ENCODE results near the gene NQO2. TPM values are rescaled to one million over a fixed set of nuclear protein-coding genes. Genes with fewer than 3 reads are reported as not detected.

NQO2 gene
- total and polyA plus RNA-seq, 12 donors: 29.5 to 107 (median 52.4) TPM

GRCh38 chr6:3013901-3014674, 14.4 kb downstream of the NQO2 start:
- peaks cover 0 to 8% (median 0%) of the 10 kb centered on the region in 9 donors for H3K4me1 ChIP-seq
- TF ChIP-seq CTCF (IDR thresholded peaks at IDR 0.05): no peak
- ATAC-seq (peak in 1 of 8 donors; percentile 38), DNase-seq (no peak)
- H3K27me3 ChIP-seq: no peaks in the 10 kb centered on the region
- peaks cover 0 to 23% (median 5%) of the 10 kb centered on the region in 11 donors for H3K9me3 ChIP-seq
- no peak overlapping the region for H3K27ac ChIP-seq
- peaks cover 0 to 93% (median 69%) of the 10 kb centered on the region in 9 donors for H3K36me3 ChIP-seq
- no peak overlapping the region for H3K4me3 ChIP-seq
- intact Hi-C loops (cut with DNase I): loop anchor here in 1 of 10 donors (1.0 kb wide), 1 partner anchor 29 kb away; no protein-coding TSS in a partner anchor
- WGBS, 2 donors: 89 to 95% methylated on average over 18 of the region's 18 CpGs

GRCh38 chr6:3014675-3015066, 15.0 kb downstream of the NQO2 start:
- no peak for TF ChIP-seq CTCF (IDR thresholded peaks at IDR 0.05)
- Histone ChIP-seq H3K4me3 (no peak overlapping the region), H3K9me3 (peaks cover 0 to 23% (median 5%) of the 10 kb centered on the region in 11 donors), H3K27ac (no peak overlapping the region), H3K36me3 (peaks cover 0 to 91% (median 65%) of the 10 kb centered on the region in 9 donors), H3K4me1 (peaks cover 0 to 14% (median 0%) of the 10 kb centered on the region in 9 donors), H3K27me3 (no peaks in the 10 kb centered on the region)
- intact Hi-C loops (cut with DNase I): loop anchor here in 1 of 10 donors (5.0 kb wide), 1 partner anchor 38 kb away; no protein-coding TSS in a partner anchor
- DNase-seq (no peak), ATAC-seq (no peak)
- WGBS, 2 donors: 95 to 96% methylated on average over 4 of the region's 4 CpGs

GRCh38 chr6:3015144-3015543, 15.4 kb downstream of the NQO2 start:
- Histone ChIP-seq H3K4me3 (no peak overlapping the region), H3K27ac (no peak overlapping the region), H3K27me3 (no peaks in the 10 kb centered on the region), H3K9me3 (peaks cover 0 to 23% (median 5%) of the 10 kb centered on the region in 11 donors), H3K36me3 (peaks cover 0 to 91% (median 60%) of the 10 kb centered on the region in 9 donors), H3K4me1 (peaks cover 0 to 14% (median 0%) of the 10 kb centered on the region in 9 donors)
- TF ChIP-seq CTCF (IDR thresholded peaks at IDR 0.05): no peak
- 90 to 94% methylated on average over 10 of the region's 10 CpGs for WGBS, 2 donors
- intact Hi-C loops (cut with DNase I): loop anchor here in 1 of 10 donors (5.0 kb wide), 1 partner anchor 37 kb away; no protein-coding TSS in a partner anchor
- DNase-seq: no peak
- ATAC-seq: no peak

GRCh38 chr6:3016473-3017280, 17.0 kb downstream of the NQO2 start:
- TF ChIP-seq CTCF (IDR thresholded peaks at IDR 0.05): no peak
- peak in 1 of 8 donors; percentile 29 for ATAC-seq
- 97 to 98% methylated on average over 17 of the region's 17 CpGs for WGBS, 2 donors
- peaks cover 0 to 15% (median 0%) of the 10 kb centered on the region in 9 donors for H3K4me1 ChIP-seq
- intact Hi-C loops (cut with DNase I): loop anchor here in 1 of 10 donors (5.0 kb wide), 1 partner anchor 36 kb away; no protein-coding TSS in a partner anchor
- H3K9me3 ChIP-seq: peaks cover 0 to 9% (median 3%) of the 10 kb centered on the region in 11 donors
- peaks cover 0 to 88% (median 49%) of the 10 kb centered on the region in 9 donors for H3K36me3 ChIP-seq
- H3K4me3 ChIP-seq: no peak overlapping the region
- no peak for DNase-seq
- no peak overlapping the region for H3K27ac ChIP-seq
- H3K27me3 ChIP-seq: no peaks in the 10 kb centered on the region
